ENCODE data around the gene GCK. TPM values are rescaled to one million over a fixed set of nuclear protein-coding genes. Genes with fewer than 3 reads are reported as not detected.
"Not testable (repeated sequence)": the region's sequence is repeated elsewhere in the genome, so short reads cannot be mapped to it uniquely, and the experiment has no call there.

Gene GCK
- total and polyA plus RNA-seq, 5 donors, result 7.4 to 17.4 (median 12.8) TPM

GRCh38 chr7:44201813-44202212, 12.6 kb upstream of the GCK start:
- peak overlapping the region; percentile 92 for H3K4me3 ChIP-seq (ENCODE audit: low read length)
- ATAC-seq (no peak), DNase-seq (no peak)
- no peak overlapping the region for H3K27ac ChIP-seq (ENCODE audit: low read length)
- 30% methylated on average over 8 of the region's 8 CpGs for WGBS
- intact Hi-C loops (cut with DNase I), result loop anchor here in 1 of 4 donors (10.0 kb wide), 1 partner anchor 147 kb away; no protein-coding TSS in a partner anchor
- no peaks in the 10 kb centered on the region for H3K27me3 ChIP-seq (ENCODE audit: control insufficient read depth, insufficient read depth)
- peaks cover 3% of the 10 kb centered on the region for H3K4me1 ChIP-seq (ENCODE audit: control insufficient read depth, insufficient read depth, low read length)
- no peaks in the 10 kb centered on the region for H3K9me3 ChIP-seq (ENCODE audit: control insufficient read depth, low read length)

DNA sequence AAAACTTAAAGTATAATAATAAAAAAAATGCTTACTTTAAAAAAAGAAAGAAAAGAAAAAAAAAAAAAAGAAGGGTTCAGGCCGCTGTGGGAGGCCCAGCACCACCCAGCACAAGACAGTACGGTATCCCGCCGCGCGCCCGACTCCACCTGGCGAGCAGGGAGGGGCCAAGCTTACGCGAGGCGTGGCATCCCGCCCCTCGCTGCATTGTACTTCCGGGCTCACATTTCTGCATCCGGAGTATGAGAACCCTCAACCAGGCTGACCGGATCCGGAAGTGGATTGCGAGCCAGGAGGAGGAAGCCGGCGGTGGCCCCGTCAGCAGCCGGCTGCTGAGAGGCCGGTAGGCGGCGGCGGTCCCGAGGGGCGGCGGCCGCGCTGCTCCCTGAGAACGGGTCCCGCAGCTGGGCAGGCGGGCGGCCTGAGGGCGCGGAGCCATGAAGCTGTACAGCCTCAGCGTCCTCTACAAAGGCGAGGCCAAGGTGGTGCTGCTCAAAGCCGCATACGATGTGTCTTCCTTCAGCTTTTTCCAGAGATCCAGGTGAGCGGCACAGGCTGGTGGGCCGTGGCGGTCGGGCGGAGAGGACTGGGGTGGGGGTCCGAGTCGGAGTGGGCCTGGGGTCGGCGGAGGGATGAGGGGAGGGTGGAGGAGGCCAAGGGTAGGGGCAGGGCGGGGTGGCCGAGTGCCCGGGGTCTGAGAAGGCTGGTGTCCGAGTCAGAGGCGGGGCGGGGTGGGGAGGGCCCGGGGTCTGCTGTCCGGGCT, 11.6 kb upstream of the GCK start, which contains the start of gene YKT6:
Gene YKT6, plus strand, starts transcription at position 280 of the 763 bp plus-strand sequence. Its CDS starts 158 bp downstream, at position 438.
- DNase-seq, result peak; percentile 93 to 96 (median 96)
- H3K27ac ChIP-seq (ENCODE audit: low read length), result peak within 1 kb of the TSS; percentile 56
- no peaks in the 10 kb centered on the region for H3K27me3 ChIP-seq (ENCODE audit: control insufficient read depth, insufficient read depth)
- no peaks in the 10 kb centered on the region for H3K9me3 ChIP-seq (ENCODE audit: control insufficient read depth, low read length)
- under 1% methylated on average over 58 of the region's 58 CpGs for WGBS
- ATAC-seq, result peak; percentile 99
- intact Hi-C loops (cut with DNase I), result loop anchor here in 1 of 4 donors (10.0 kb wide), 1 partner anchor 146 kb away; no protein-coding TSS in a partner anchor
- peaks cover 3% of the 10 kb centered on the region for H3K4me1 ChIP-seq (ENCODE audit: control insufficient read depth, insufficient read depth, low read length)
- peak within 1 kb of the TSS; percentile 92 for H3K4me3 ChIP-seq (ENCODE audit: low read length)

DNA sequence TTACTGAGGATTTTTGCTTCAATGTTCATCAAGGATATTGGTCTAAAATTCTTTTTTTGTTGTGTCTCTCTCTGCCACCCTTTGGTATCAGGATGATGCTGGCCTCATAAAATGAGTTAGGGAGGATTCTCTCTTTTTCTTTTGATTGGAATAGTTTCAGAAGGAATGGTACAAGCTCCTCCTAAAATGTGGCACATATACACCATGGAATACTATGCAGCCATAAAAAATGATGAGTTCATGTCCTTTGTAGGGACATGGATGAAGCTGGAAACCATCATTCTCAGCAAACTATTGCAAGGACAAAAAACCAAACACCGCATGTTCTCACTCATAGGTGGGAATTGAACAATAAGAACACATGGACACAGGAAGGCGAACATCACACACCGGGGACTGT, 10.9 kb upstream of the GCK start:
- not testable (repeated sequence) for ATAC-seq; H3K27ac ChIP-seq (ENCODE audit: low read length); H3K4me3 ChIP-seq (ENCODE audit: low read length); H3K9me3 ChIP-seq (ENCODE audit: control insufficient read depth, low read length); H3K4me1 ChIP-seq (ENCODE audit: control insufficient read depth, insufficient read depth, low read length); DNase-seq; H3K27me3 ChIP-seq (ENCODE audit: control insufficient read depth, insufficient read depth)
- WGBS, result 86% methylated on average over 2 of the region's 3 CpGs
- intact Hi-C loops (cut with DNase I), result loop anchor here in 1 of 4 donors (10.0 kb wide), 1 partner anchor 145 kb away; no protein-coding TSS in a partner anchor

DNA sequence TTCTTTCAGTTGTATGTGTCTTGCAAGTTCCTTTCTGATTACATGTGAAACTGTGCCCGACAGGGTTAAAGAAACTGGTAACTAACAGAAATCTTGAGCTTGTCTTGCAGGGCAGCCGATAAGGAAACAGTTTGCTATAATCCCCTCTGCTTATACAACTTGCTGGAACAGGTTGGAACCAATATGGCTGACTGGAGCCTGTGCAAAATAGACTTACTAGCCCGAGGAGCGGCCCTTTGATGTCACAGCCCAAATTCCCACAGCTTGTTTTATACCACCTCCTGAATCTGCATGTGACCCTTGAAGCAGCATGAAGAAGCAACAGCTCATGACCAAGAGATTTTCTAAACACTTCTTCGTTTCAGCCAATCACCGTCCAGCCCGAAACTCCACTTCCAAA, 8.2 kb upstream of the GCK start:
- intact Hi-C loops (cut with DNase I), result loop anchor here in 3 of 4 donors (10.0 kb wide), 2 partner anchors 63 to 123 kb away; no protein-coding TSS in a partner anchor
- no peak for DNase-seq
- no peaks in the 10 kb centered on the region for H3K9me3 ChIP-seq (ENCODE audit: control insufficient read depth, low read length)
- no peak overlapping the region for H3K27ac ChIP-seq (ENCODE audit: low read length)
- no peak for ATAC-seq
- peaks cover 3% of the 10 kb centered on the region for H3K4me1 ChIP-seq (ENCODE audit: control insufficient read depth, insufficient read depth, low read length)
- H3K4me3 ChIP-seq (ENCODE audit: low read length), result no peak overlapping the region
- WGBS, result 80% methylated on average over 7 of the region's 7 CpGs
- no peaks in the 10 kb centered on the region for H3K27me3 ChIP-seq (ENCODE audit: control insufficient read depth, insufficient read depth)

GRCh38 chr7:44196450-44196872, 7.2 kb upstream of the GCK start:
- intact Hi-C loops (cut with DNase I), result loop anchor here in 3 of 4 donors (10.0 kb wide), 2 partner anchors 62 to 122 kb away; no protein-coding TSS in a partner anchor
- ATAC-seq (peak; percentile 36 to 42), DNase-seq (no peak)
- Histone ChIP-seq H3K27ac (ENCODE audit: low read length) (no peak overlapping the region), H3K4me1 (ENCODE audit: control insufficient read depth, insufficient read depth, low read length) (no peaks in the 10 kb centered on the region), H3K27me3 (ENCODE audit: control insufficient read depth, insufficient read depth) (no peaks in the 10 kb centered on the region), H3K4me3 (ENCODE audit: low read length) (no peak overlapping the region), H3K9me3 (ENCODE audit: control insufficient read depth, low read length) (no peaks in the 10 kb centered on the region)
- WGBS, result 34% methylated on average over 3 of the region's 3 CpGs

GRCh38 chr7:44195889-44196288, 6.7 kb upstream of the GCK start:
- Histone ChIP-seq H3K4me1 (ENCODE audit: control insufficient read depth, insufficient read depth, low read length) (no peaks in the 10 kb centered on the region), H3K4me3 (ENCODE audit: low read length) (no peak overlapping the region), H3K27ac (ENCODE audit: low read length) (no peak overlapping the region), H3K9me3 (ENCODE audit: control insufficient read depth, low read length) (no peaks in the 10 kb centered on the region), H3K27me3 (ENCODE audit: control insufficient read depth, insufficient read depth) (no peaks in the 10 kb centered on the region)
- intact Hi-C loops (cut with DNase I), result loop anchor here in 3 of 4 donors (10.0 kb wide), 2 partner anchors 61 to 121 kb away; no protein-coding TSS in a partner anchor
- 7% methylated on average over 1 of the region's 1 CpG for WGBS
- ATAC-seq (no peak), DNase-seq (no peak)

- ATAC-seq, result peak; percentile 27 to 32
- no peak for DNase-seq
- Histone ChIP-seq H3K27ac (ENCODE audit: low read length) (no peak overlapping the region), H3K4me3 (ENCODE audit: low read length) (no peak overlapping the region), H3K27me3 (ENCODE audit: control insufficient read depth, insufficient read depth) (no peaks in the 10 kb centered on the region), H3K4me1 (ENCODE audit: control insufficient read depth, insufficient read depth, low read length) (no peaks in the 10 kb centered on the region), H3K9me3 (ENCODE audit: control insufficient read depth, low read length) (no peaks in the 10 kb centered on the region)
- WGBS, result 77% methylated on average over 3 of the region's 3 CpGs
- intact Hi-C loops (cut with DNase I), result loop anchor here in 3 of 4 donors (10.0 kb wide), 2 partner anchors 60 to 120 kb away; no protein-coding TSS in a partner anchor
Measured at GRCh38 chr7:44194562-44195145, 5.4 kb upstream of the GCK start.

- WGBS, result 54% methylated on average over 2 of the region's 2 CpGs
Measured at GRCh38 chr7:44194069-44194468, 4.8 kb upstream of the GCK start.

DNA sequence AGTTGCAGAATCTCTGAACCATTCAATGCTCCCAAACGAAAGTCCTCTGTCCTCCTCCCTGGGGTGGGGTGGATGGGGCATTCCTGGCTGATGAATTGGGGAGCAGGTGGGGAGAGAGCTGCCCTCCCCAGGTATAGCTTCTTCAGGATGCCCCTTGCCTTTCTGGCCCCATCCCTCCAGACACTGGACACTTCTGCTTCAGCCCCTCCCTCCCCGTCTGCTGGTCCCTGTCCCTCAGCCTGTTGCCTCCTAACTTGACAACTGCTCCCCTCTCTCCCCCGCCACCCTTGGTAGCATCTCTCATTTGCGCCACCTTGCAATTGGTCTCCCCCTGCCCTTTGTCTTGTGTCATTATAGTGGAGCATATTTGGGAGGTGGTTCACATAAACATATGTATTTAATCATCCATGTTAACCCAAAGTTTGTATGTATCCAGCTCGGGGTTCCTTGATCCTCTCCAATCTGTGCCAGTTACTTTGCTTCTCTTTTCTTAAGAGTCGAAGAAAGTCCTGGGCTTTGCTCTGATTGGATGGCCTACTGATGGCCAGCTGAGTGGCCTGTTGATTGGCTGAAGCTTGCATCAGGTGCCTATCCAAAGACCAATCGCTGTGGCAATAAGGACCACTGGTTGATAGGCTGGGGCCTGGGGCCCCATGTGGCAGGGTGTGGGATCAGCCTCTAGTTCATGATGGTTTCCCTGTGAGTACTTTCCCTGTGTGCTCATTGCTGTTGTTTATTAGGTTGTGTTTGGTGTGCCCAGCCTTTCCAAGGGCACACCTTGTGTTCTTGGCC, 4.0 kb upstream of the GCK start:
- Histone ChIP-seq H3K27me3 (ENCODE audit: control insufficient read depth, insufficient read depth) (no peaks in the 10 kb centered on the region), H3K4me3 (ENCODE audit: low read length) (no peak overlapping the region), H3K27ac (ENCODE audit: low read length) (no peak overlapping the region), H3K9me3 (ENCODE audit: control insufficient read depth, low read length) (no peaks in the 10 kb centered on the region), H3K4me1 (ENCODE audit: control insufficient read depth, insufficient read depth, low read length) (no peaks in the 10 kb centered on the region)
- WGBS, result 88% methylated on average over 7 of the region's 7 CpGs
- ATAC-seq (no peak), DNase-seq (no peak)
- intact Hi-C loops (cut with DNase I), result loop anchor here in 3 of 4 donors (10.0 kb wide), 2 partner anchors 58 to 118 kb away; no protein-coding TSS in a partner anchor

More at GRCh38 chr7:44194069-44194468, 4.8 kb upstream of the GCK start:
- Histone ChIP-seq H3K27me3 (ENCODE audit: control insufficient read depth, insufficient read depth) (no peaks in the 10 kb centered on the region), H3K4me1 (ENCODE audit: control insufficient read depth, insufficient read depth, low read length) (no peaks in the 10 kb centered on the region), H3K9me3 (ENCODE audit: control insufficient read depth, low read length) (no peaks in the 10 kb centered on the region), H3K4me3 (ENCODE audit: low read length) (no peak overlapping the region), H3K27ac (ENCODE audit: low read length) (no peak overlapping the region)
- ATAC-seq, result no peak
- no peak for DNase-seq
- intact Hi-C loops (cut with DNase I), result loop anchor here in 3 of 4 donors (10.0 kb wide), 2 partner anchors 59 to 119 kb away; no protein-coding TSS in a partner anchor

GRCh38 chr7:44191171-44191570, 1.9 kb upstream of the GCK start:
- Histone ChIP-seq H3K27me3 (ENCODE audit: control insufficient read depth, insufficient read depth) (no peaks in the 10 kb centered on the region), H3K4me3 (ENCODE audit: low read length) (no peak overlapping the region), H3K9me3 (ENCODE audit: control insufficient read depth, low read length) (no peaks in the 10 kb centered on the region), H3K4me1 (ENCODE audit: control insufficient read depth, insufficient read depth, low read length) (no peaks in the 10 kb centered on the region), H3K27ac (ENCODE audit: low read length) (no peak overlapping the region)
- intact Hi-C loops (cut with DNase I), result loop anchor here in 3 of 4 donors (10.0 kb wide), 2 partner anchors 56 to 116 kb away; no protein-coding TSS in a partner anchor
- no peak for DNase-seq
- no peak for ATAC-seq
- WGBS, result 89% methylated on average over 5 of the region's 5 CpGs

All from right cardiac atrium (tissue), 5 donors.